ENCODE results near the gene CETN1.

The CETN1 gene

DNA sequence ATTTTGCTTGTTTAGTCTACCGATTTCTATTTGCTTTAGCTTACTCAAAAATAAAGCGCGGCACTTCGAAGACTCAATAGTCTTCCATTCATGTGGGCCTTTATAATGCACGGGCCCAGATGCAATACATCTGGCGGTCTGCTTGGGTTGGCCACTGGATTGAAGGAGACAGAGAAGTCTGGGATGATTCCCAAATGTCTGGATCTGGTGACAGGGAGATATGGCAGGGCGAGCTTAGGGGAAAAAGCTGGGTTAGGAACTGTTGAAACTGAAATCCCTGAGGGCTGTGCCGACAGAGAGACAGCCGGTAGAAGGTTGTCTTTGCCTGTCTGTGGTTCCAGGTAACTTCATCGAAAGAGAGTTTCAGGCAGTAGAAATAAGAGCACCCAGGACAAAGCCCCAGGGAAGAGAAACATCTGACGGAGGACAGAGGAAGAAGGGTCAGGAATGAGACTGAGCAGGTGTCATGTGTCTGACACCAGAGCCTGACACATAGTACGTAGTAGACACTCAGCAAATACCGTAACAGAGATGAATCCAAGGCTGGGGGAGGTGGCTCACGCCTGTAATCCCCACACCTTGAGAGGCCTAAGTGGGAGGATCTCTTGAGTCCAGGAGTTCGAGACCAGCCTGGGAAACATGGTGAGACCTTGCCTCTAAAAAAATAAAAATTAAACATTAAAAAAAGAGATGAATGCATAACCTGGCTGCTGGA, 30.2 kb downstream of the CETN1 start:
- Histone ChIP-seq H3K4me1 (ENCODE audit: control insufficient read depth, insufficient read depth, low read length) (no peaks in the 10 kb centered on the region), H3K27ac (ENCODE audit: extremely low read depth, low read depth, low read length) (no peak overlapping the region), H3K9me3 (ENCODE audit: control insufficient read depth, insufficient read depth, low read depth, low read length) (no peaks in the 10 kb centered on the region), H3K36me3 (ENCODE audit: control insufficient read depth in 2 of 2, insufficient read depth in 1 of 2, low read length in 2 of 2) (no peaks in the 10 kb centered on the region), H3K4me3 (ENCODE audit: low read depth, low read length) (no peak overlapping the region)
- ChIA-PET POLR2A (no interaction called here), CTCF (interaction anchor here (0.6 to 1.0 kb wide), 3 partner anchors 104 to 1494 kb away, joined by 3 to 9 read pairs (median 3); no protein-coding TSS in a partner anchor)
- TF ChIP-seq MZF1 (tag by site-specific recombination; IDR thresholded peaks at IDR 0.05; ENCODE audit: borderline replicate concordance) (peak; percentile 73; the same call in 1 of the 2 replicates), ZNF121 (tag by site-specific recombination; IDR thresholded peaks at IDR 0.05) (no peak), ELK4 (IDR thresholded peaks at IDR 0.05; ENCODE audit: borderline replicate concordance, low read depth, low read length) (no peak), ZNF580 (tag by site-specific recombination; IDR thresholded peaks at IDR 0.05) (no peak)
- TF ChIP-seq, protein P1, sequence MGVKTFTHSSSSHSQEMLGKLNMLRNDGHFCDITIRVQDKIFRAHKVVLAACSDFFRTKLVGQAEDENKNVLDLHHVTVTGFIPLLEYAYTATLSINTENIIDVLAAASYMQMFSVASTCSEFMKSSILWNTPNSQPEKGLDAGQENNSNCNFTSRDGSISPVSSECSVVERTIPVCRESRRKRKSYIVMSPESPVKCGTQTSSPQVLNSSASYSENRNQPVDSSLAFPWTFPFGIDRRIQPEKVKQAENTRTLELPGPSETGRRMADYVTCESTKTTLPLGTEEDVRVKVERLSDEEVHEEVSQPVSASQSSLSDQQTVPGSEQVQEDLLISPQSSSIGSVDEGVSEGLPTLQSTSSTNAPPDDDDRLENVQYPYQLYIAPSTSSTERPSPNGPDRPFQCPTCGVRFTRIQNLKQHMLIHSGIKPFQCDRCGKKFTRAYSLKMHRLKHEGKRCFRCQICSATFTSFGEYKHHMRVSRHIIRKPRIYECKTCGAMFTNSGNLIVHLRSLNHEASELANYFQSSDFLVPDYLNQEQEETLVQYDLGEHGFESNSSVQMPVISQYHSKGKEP (tag by site-specific recombination; IDR thresholded peaks at IDR 0.05), result no peak

GRCh38 chr18:612156-612555, 32.0 kb downstream of the CETN1 start:
- Histone ChIP-seq H3K9me3 (ENCODE audit: control insufficient read depth, insufficient read depth, low read depth, low read length) (no peaks in the 10 kb centered on the region), H3K27ac (ENCODE audit: extremely low read depth, low read depth, low read length) (no peak overlapping the region), H3K36me3 (ENCODE audit: control insufficient read depth in 2 of 2, insufficient read depth in 1 of 2, low read length in 2 of 2) (no peaks in the 10 kb centered on the region), H3K4me3 (ENCODE audit: low read depth, low read length) (no peak overlapping the region), H3K4me1 (ENCODE audit: control insufficient read depth, insufficient read depth, low read length) (no peaks in the 10 kb centered on the region)
- CTCF ChIA-PET, result interaction anchor here (0.7 to 1.3 kb wide), 5 partner anchors 8 to 343 kb away, joined by 3 to 4 read pairs (median 4); partner anchors contain the start of gene CLUL1
- POLR2A ChIA-PET, result no interaction called here
- TF ChIP-seq ZNF830 (tag by site-specific recombination; IDR thresholded peaks at IDR 0.05; ENCODE audit: low read depth) (no peak), ZNF48 (tag by site-specific recombination; IDR thresholded peaks at IDR 0.05) (no peak), ZNF791 (tag by site-specific recombination; IDR thresholded peaks at IDR 0.05) (no peak), ZNF157 (tag by site-specific recombination; IDR thresholded peaks at IDR 0.05) (no peak), ZBTB49 (tag by site-specific recombination; IDR thresholded peaks at IDR 0.05; ENCODE audit: low read depth) (no peak), ZNF558 (tag by site-specific recombination; IDR thresholded peaks at IDR 0.05) (no peak), BCL11B (tag by site-specific recombination; IDR thresholded peaks at IDR 0.05; ENCODE audit: low read depth) (no peak), ZNF23 (tag by site-specific recombination; IDR thresholded peaks at IDR 0.05; ENCODE audit: borderline replicate concordance) (no peak)
- TF ChIP-seq, protein P2, sequence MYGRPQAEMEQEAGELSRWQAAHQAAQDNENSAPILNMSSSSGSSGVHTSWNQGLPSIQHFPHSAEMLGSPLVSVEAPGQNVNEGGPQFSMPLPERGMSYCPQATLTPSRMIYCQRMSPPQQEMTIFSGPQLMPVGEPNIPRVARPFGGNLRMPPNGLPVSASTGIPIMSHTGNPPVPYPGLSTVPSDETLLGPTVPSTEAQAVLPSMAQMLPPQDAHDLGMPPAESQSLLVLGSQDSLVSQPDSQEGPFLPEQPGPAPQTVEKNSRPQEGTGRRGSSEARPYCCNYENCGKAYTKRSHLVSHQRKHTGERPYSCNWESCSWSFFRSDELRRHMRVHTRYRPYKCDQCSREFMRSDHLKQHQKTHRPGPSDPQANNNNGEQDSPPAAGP (tag by site-specific recombination; IDR thresholded peaks at IDR 0.05), result no peak
